Loucy (cell line): ENCODE results near the gene RAD23A.
"Not testable (repeated sequence)": the region's sequence is repeated elsewhere in the genome, so short reads cannot be mapped to it uniquely, and the experiment has no call there.

Experiments
- H2AFZ ChIP-seq: fragments of 200-600 bp; sonication (generic); 2 replicates; pipeline ENCODE4 v1.6.0; 2016; ENCODE audit warnings: antibody characterized with exemption, mild to moderate bottlenecking, low read length, moderate library complexity
- H3F3A ChIP-seq: fragments of 200-600 bp; 2 replicates; pipeline ENCODE4 v1.6.0; 2016; ENCODE audit warnings: antibody characterized with exemption, low read depth, mild to moderate bottlenecking
- H3K27me3 ChIP-seq: fragments of 200-600 bp; sonication (generic); 2 replicates; pipeline ENCODE4 v1.6.1; 2014; ENCODE audit warnings: low read length, mild to moderate bottlenecking; ENCODE audit not compliant: insufficient read depth, poor library complexity, severe bottlenecking
- H3K36me3 ChIP-seq: fragments of 200-600 bp; sonication (generic); 2 replicates; pipeline ENCODE4 v1.6.1; 2016; ENCODE audit warnings: low read length; ENCODE audit not compliant: insufficient read depth
- H3K4me1 ChIP-seq: fragments of 200-600 bp; sonication (generic); 2 replicates; pipeline ENCODE4 v1.5.1; 2014; ENCODE audit warnings: low read length, mild to moderate bottlenecking; ENCODE audit not compliant: insufficient read depth, poor library complexity, severe bottlenecking
- H3K4me2 ChIP-seq: fragments of 200-600 bp; sonication (generic); 2 replicates; pipeline ENCODE4 v1.6.0; 2014; ENCODE audit warnings: antibody characterized with exemption, low read length, low read depth, mild to moderate bottlenecking; ENCODE audit not compliant: poor library complexity, severe bottlenecking
- H3K4me3 ChIP-seq: fragments of 200-600 bp; sonication (generic); 2 replicates; pipeline ENCODE4 v1.5.1; 2014; ENCODE audit warnings: low read length, mild to moderate bottlenecking, mixed read lengths; ENCODE audit not compliant: poor library complexity, severe bottlenecking
- H3K79me2 ChIP-seq: fragments of 200-600 bp; sonication (generic); 2 replicates; pipeline ENCODE4 v1.6.1; 2014; ENCODE audit warnings: low read length; ENCODE audit not compliant: insufficient read depth
- H3K9ac ChIP-seq: fragments of 200-600 bp; sonication (generic); 2 replicates; pipeline ENCODE4 v1.6.0; 2014; ENCODE audit warnings: mild to moderate bottlenecking, low read depth, low read length, moderate library complexity; ENCODE audit not compliant: poor library complexity, severe bottlenecking
- H3K9me2 ChIP-seq: fragments of 200-600 bp; sonication (generic); replicated peaks from 2 replicates; pipeline ENCODE4 v1.6.1; 2016; ENCODE audit warnings: low read depth, low read length, mixed read lengths
- H3K9me3 ChIP-seq: fragments of 200-600 bp; sonication (generic); 2 replicates; pipeline ENCODE4 v1.6.1; 2014; ENCODE audit warnings: mild to moderate bottlenecking, antibody characterized with exemption, low read length, low read depth; ENCODE audit not compliant: insufficient read depth
- H4K20me1 ChIP-seq: fragments of 200-600 bp; sonication (generic); 2 replicates; pipeline ENCODE4 v1.6.0; 2014; ENCODE audit warnings: antibody characterized with exemption, low read length, mild to moderate bottlenecking; ENCODE audit not compliant: insufficient read depth, poor library complexity, severe bottlenecking
- CTCF ChIP-seq: fragments of 200-600 bp; sonication (generic); conservative IDR thresholded peaks from 2 replicates; pipeline ENCODE4 v1.5.1; 2014; ENCODE audit warnings: mild to moderate bottlenecking, antibody characterized with exemption, low read length
- EZH2phosphoT487 ChIP-seq: fragments of 200-600 bp; IDR thresholded peaks from 2 replicates; pipeline ENCODE4 v1.6.1; 2018; ENCODE audit warnings: antibody characterized with exemption, mild to moderate bottlenecking, moderate library complexity, borderline replicate concordance

Gene RAD23A

GRCh38 chr19:12973236-12973635, 27.6 kb downstream of the RAD23A start:
- Histone ChIP-seq H3K9me3 (no peaks in the 10 kb centered on the region), H2AFZ (no peak overlapping the region), H3K4me1 (no peaks in the 10 kb centered on the region), H3K4me3 (no peak overlapping the region), H4K20me1 (no peaks in the 10 kb centered on the region), H3K4me2 (no peak overlapping the region), H3K27me3 (no peaks in the 10 kb centered on the region), H3K9ac (no peak overlapping the region), H3F3A (no peaks in the 10 kb centered on the region), H3K36me3 (no peaks in the 10 kb centered on the region), H3K79me2 (no peaks in the 10 kb centered on the region), H3K9me2 (no peaks in the 10 kb centered on the region)
- TF ChIP-seq CTCF (no peak), EZH2phosphoT487 (no peak)

GRCh38 chr19:12974301-12975220, 28.9 kb downstream of the RAD23A start:
- no peaks in the 10 kb centered on the region for H4K20me1 ChIP-seq
- no peaks in the 10 kb centered on the region for H3K79me2 ChIP-seq
- no peak overlapping the region for H2AFZ ChIP-seq
- H3K9ac ChIP-seq: no peak overlapping the region
- H3K9me2 ChIP-seq: no peaks in the 10 kb centered on the region
- H3K27me3 ChIP-seq: no peaks in the 10 kb centered on the region
- TF ChIP-seq CTCF (no peak), EZH2phosphoT487 (no peak)
- no peaks in the 10 kb centered on the region for H3F3A ChIP-seq
- H3K4me1 ChIP-seq: no peaks in the 10 kb centered on the region
- no peak overlapping the region for H3K4me2 ChIP-seq
- H3K4me3 ChIP-seq: no peak overlapping the region
- no peaks in the 10 kb centered on the region for H3K36me3 ChIP-seq
- no peaks in the 10 kb centered on the region for H3K9me3 ChIP-seq

- Histone ChIP-seq H2AFZ (no peak overlapping the region), H3K79me2 (no peaks in the 10 kb centered on the region), H3K36me3 (no peaks in the 10 kb centered on the region), H3K4me3 (no peak overlapping the region), H3K9ac (no peak overlapping the region), H3K4me2 (no peak overlapping the region), H3K9me3 (no peaks in the 10 kb centered on the region), H3K4me1 (no peaks in the 10 kb centered on the region), H3F3A (no peaks in the 10 kb centered on the region), H3K27me3 (no peaks in the 10 kb centered on the region), H4K20me1 (no peaks in the 10 kb centered on the region), H3K9me2 (no peaks in the 10 kb centered on the region)
- TF ChIP-seq CTCF: no peak
Observed at GRCh38 chr19:12975221-12975741, 29.6 kb downstream of the RAD23A start.

- H3F3A ChIP-seq, H4K20me1 ChIP-seq, H3K36me3 ChIP-seq, H3K9ac ChIP-seq, H2AFZ ChIP-seq, H3K27me3 ChIP-seq, H3K79me2 ChIP-seq, H3K4me1 ChIP-seq, H3K9me2 ChIP-seq, H3K4me2 ChIP-seq, H3K9me3 ChIP-seq, H3K4me3 ChIP-seq: not testable (repeated sequence)
Observed at GRCh38 chr19:12976109-12976508, 30.4 kb downstream of the RAD23A start.
